ENCODE data around the gene RAB40C. TPM values are rescaled to one million over a fixed set of nuclear protein-coding genes. Genes with fewer than 3 reads are reported as not detected.
A peak's percentile ranks its signal among the peaks of the same experiment; 100 is the strongest.

Gene RAB40C
- total RNA-seq, 1 experiment from 2014 or later, result 22.5 TPM

- TF ChIP-seq, protein P1, sequence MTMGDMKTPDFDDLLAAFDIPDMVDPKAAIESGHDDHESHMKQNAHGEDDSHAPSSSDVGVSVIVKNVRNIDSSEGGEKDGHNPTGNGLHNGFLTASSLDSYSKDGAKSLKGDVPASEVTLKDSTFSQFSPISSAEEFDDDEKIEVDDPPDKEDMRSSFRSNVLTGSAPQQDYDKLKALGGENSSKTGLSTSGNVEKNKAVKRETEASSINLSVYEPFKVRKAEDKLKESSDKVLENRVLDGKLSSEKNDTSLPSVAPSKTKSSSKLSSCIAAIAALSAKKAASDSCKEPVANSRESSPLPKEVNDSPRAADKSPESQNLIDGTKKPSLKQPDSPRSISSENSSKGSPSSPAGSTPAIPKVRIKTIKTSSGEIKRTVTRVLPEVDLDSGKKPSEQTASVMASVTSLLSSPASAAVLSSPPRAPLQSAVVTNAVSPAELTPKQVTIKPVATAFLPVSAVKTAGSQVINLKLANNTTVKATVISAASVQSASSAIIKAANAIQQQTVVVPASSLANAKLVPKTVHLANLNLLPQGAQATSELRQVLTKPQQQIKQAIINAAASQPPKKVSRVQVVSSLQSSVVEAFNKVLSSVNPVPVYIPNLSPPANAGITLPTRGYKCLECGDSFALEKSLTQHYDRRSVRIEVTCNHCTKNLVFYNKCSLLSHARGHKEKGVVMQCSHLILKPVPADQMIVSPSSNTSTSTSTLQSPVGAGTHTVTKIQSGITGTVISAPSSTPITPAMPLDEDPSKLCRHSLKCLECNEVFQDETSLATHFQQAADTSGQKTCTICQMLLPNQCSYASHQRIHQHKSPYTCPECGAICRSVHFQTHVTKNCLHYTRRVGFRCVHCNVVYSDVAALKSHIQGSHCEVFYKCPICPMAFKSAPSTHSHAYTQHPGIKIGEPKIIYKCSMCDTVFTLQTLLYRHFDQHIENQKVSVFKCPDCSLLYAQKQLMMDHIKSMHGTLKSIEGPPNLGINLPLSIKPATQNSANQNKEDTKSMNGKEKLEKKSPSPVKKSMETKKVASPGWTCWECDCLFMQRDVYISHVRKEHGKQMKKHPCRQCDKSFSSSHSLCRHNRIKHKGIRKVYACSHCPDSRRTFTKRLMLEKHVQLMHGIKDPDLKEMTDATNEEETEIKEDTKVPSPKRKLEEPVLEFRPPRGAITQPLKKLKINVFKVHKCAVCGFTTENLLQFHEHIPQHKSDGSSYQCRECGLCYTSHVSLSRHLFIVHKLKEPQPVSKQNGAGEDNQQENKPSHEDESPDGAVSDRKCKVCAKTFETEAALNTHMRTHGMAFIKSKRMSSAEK (CRISPR knock-in tag; IDR thresholded peaks at IDR 0.05; ENCODE audit: borderline replicate concordance), result peak; percentile 74; the same call in 1 of the 2 replicates
- TF ChIP-seq IRF2 (CRISPR knock-in tag; IDR thresholded peaks at IDR 0.05; ENCODE audit: borderline replicate concordance, low read depth) (no peak), NR2C2 (CRISPR knock-in tag; IDR thresholded peaks at IDR 0.05) (no peak), ESRRA (CRISPR knock-in tag; IDR thresholded peaks at IDR 0.05; ENCODE audit: borderline replicate concordance) (peak; percentile 13; the same call in 1 of the 2 replicates), ZNF396 (CRISPR knock-in tag; IDR thresholded peaks at IDR 0.05; ENCODE audit: borderline replicate concordance) (no peak), ZNF219 (CRISPR knock-in tag; IDR thresholded peaks at IDR 0.05; ENCODE audit: borderline replicate concordance) (no peak), GRHL2 (CRISPR knock-in tag; IDR thresholded peaks at IDR 0.05; ENCODE audit: insufficient replicate concordance, severe bottlenecking) (no peak), CBFB (CRISPR knock-in tag; IDR thresholded peaks at IDR 0.05; ENCODE audit: low read depth) (peak; percentile 91), NR1H2 (CRISPR knock-in tag; IDR thresholded peaks at IDR 0.05) (no peak), KAT7 (CRISPR knock-in tag; IDR thresholded peaks at IDR 0.05; ENCODE audit: borderline replicate concordance) (no peak), TEAD4 (CRISPR knock-in tag; IDR thresholded peaks at IDR 0.05) (no peak), SOX15 (CRISPR knock-in tag; IDR thresholded peaks at IDR 0.05) (no peak), ZBTB43 (CRISPR knock-in tag; IDR thresholded peaks at IDR 0.05) (peak; percentile 54; the same call in 1 of the 2 replicates), SMAD3 (CRISPR knock-in tag; IDR thresholded peaks at IDR 0.05; ENCODE audit: borderline replicate concordance) (peak; percentile 34; the same call in 1 of the 2 replicates), ZNF416 (CRISPR knock-in tag; IDR thresholded peaks at IDR 0.05) (peak; percentile 44; the same call in 1 of the 2 replicates)
- TF ChIP-seq, protein P2, sequence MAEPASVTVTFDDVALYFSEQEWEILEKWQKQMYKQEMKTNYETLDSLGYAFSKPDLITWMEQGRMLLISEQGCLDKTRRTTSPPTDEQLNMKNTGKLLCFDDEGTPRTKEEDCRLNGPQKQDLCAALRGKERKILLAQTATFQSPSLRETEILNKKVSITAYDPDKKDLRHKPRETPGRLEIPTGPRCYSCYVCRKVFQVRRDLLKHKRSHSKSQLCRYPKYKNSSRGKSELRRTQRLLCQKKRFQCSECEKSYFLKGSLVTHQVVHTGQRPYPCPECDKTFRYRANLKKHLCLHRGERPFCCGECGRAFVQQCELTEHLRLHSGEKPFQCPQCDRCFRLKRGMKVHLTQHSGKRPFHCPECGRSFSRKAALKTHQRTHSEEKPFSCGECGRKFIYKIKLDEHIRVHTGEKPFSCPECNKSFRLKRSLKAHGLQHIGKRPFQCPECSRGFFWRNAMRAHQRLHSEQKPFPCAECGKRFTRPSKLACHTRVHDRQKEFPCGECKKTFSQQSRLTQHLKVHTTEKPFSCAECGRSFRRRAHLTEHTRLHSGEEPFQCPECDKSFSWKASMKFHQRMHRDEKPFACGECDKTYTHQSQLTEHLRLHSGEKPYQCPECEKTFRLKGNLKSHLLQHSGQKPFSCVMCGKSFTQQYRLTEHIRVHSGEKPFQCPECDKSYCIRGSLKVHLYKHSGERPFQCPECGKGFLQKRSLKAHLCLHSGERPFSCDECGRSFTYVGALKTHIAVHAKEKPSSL (CRISPR knock-in tag; conservative IDR thresholded peaks at IDR 0.05), result no peak
- TF ChIP-seq, protein P3, sequence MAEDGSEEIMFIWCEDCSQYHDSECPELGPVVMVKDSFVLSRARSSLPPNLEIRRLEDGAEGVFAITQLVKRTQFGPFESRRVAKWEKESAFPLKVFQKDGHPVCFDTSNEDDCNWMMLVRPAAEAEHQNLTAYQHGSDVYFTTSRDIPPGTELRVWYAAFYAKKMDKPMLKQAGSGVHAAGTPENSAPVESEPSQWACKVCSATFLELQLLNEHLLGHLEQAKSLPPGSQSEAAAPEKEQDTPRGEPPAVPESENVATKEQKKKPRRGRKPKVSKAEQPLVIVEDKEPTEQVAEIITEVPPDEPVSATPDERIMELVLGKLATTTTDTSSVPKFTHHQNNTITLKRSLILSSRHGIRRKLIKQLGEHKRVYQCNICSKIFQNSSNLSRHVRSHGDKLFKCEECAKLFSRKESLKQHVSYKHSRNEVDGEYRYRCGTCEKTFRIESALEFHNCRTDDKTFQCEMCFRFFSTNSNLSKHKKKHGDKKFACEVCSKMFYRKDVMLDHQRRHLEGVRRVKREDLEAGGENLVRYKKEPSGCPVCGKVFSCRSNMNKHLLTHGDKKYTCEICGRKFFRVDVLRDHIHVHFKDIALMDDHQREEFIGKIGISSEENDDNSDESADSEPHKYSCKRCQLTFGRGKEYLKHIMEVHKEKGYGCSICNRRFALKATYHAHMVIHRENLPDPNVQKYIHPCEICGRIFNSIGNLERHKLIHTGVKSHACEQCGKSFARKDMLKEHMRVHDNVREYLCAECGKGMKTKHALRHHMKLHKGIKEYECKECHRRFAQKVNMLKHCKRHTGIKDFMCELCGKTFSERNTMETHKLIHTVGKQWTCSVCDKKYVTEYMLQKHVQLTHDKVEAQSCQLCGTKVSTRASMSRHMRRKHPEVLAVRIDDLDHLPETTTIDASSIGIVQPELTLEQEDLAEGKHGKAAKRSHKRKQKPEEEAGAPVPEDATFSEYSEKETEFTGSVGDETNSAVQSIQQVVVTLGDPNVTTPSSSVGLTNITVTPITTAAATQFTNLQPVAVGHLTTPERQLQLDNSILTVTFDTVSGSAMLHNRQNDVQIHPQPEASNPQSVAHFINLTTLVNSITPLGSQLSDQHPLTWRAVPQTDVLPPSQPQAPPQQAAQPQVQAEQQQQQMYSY (CRISPR knock-in tag; IDR thresholded peaks at IDR 0.05), result no peak
- TF ChIP-seq, protein P4, sequence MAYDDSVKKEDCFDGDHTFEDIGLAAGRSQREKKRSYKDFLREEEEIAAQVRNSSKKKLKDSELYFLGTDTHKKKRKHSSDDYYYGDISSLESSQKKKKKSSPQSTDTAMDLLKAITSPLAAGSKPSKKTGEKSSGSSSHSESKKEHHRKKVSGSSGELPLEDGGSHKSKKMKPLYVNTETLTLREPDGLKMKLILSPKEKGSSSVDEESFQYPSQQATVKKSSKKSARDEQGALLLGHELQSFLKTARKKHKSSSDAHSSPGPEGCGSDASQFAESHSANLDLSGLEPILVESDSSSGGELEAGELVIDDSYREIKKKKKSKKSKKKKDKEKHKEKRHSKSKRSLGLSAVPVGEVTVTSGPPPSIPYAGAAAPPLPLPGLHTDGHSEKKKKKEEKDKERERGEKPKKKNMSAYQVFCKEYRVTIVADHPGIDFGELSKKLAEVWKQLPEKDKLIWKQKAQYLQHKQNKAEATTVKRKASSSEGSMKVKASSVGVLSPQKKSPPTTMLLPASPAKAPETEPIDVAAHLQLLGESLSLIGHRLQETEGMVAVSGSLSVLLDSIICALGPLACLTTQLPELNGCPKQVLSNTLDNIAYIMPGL (CRISPR knock-in tag; IDR thresholded peaks at IDR 0.05), result peak; percentile 46; the same call in 1 of the 2 replicates
- TF ChIP-seq, protein P5, sequence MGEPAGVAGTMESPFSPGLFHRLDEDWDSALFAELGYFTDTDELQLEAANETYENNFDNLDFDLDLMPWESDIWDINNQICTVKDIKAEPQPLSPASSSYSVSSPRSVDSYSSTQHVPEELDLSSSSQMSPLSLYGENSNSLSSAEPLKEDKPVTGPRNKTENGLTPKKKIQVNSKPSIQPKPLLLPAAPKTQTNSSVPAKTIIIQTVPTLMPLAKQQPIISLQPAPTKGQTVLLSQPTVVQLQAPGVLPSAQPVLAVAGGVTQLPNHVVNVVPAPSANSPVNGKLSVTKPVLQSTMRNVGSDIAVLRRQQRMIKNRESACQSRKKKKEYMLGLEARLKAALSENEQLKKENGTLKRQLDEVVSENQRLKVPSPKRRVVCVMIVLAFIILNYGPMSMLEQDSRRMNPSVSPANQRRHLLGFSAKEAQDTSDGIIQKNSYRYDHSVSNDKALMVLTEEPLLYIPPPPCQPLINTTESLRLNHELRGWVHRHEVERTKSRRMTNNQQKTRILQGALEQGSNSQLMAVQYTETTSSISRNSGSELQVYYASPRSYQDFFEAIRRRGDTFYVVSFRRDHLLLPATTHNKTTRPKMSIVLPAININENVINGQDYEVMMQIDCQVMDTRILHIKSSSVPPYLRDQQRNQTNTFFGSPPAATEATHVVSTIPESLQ (CRISPR knock-in tag; IDR thresholded peaks at IDR 0.05), result no peak
- TF ChIP-seq, protein P6, sequence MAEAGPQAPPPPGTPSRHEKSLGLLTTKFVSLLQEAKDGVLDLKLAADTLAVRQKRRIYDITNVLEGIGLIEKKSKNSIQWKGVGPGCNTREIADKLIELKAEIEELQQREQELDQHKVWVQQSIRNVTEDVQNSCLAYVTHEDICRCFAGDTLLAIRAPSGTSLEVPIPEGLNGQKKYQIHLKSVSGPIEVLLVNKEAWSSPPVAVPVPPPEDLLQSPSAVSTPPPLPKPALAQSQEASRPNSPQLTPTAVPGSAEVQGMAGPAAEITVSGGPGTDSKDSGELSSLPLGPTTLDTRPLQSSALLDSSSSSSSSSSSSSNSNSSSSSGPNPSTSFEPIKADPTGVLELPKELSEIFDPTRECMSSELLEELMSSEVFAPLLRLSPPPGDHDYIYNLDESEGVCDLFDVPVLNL (CRISPR knock-in tag; IDR thresholded peaks at IDR 0.05; ENCODE audit: borderline replicate concordance, low read depth), result peak; percentile 79; the same call in 1 of the 2 replicates
Observed at GRCh38 chr16:648781-649589, 59.1 kb downstream of the RAB40C start, which contains the start of gene WDR90 (continued).

All from WTC11 (cell line).